HG03521 (cell line): Measurements from ENCODE around the gene ARL15.
"Not testable (repeated sequence)": the region's sequence is repeated elsewhere in the genome, so short reads cannot be mapped to it uniquely, and the experiment has no call there.

ENCODE experiments used
- ATAC-seq: cut with Tn5 transposase; IDR thresholded peaks from one replicate; pipeline ENCODE4 v1.9.1; 2021; ENCODE audit warnings: mild to moderate bottlenecking, moderate library complexity; ENCODE audit not compliant: unreplicated experiment

The ARL15 gene

GRCh38 chr5:53997736-53998627 is 312.4 kb downstream of the ARL15 start:
- ATAC-seq, result no peak

- ATAC-seq, result no peak
Observed at GRCh38 chr5:53996008-53996407, 314.4 kb downstream of the ARL15 start.

GRCh38 chr5:53994148-53994547 is 316.2 kb downstream of the ARL15 start:
- no peak for ATAC-seq

- ATAC-seq, result no peak
Observed at GRCh38 chr5:53991942-53992341, 318.4 kb downstream of the ARL15 start.

- no peak for ATAC-seq
Observed at GRCh38 chr5:53987101-53987500, 323.3 kb downstream of the ARL15 start.

GRCh38 chr5:53985796-53986195 is 324.6 kb downstream of the ARL15 start:
- no peak for ATAC-seq

GRCh38 chr5:53984971-53985370 is 325.4 kb downstream of the ARL15 start:
- ATAC-seq, result no peak

- ATAC-seq, result no peak
Observed at GRCh38 chr5:53983568-53984460, 326.6 kb downstream of the ARL15 start.

- not testable (repeated sequence) for ATAC-seq
Observed at GRCh38 chr5:53982319-53982718, 328.1 kb downstream of the ARL15 start.

GRCh38 chr5:53980061-53980460 is 330.3 kb downstream of the ARL15 start:
- no peak for ATAC-seq

- ATAC-seq, result no peak
Observed at GRCh38 chr5:53974021-53974420, 336.4 kb downstream of the ARL15 start.

GRCh38 chr5:53972314-53972713 is 338.1 kb downstream of the ARL15 start:
- ATAC-seq, result no peak

- ATAC-seq, result no peak
Observed at GRCh38 chr5:53971551-53971950, 338.8 kb downstream of the ARL15 start.

GRCh38 chr5:53971131-53971530 is 339.2 kb downstream of the ARL15 start:
- no peak for ATAC-seq

- no peak for ATAC-seq
Observed at GRCh38 chr5:53970475-53970874, 339.9 kb downstream of the ARL15 start.

- ATAC-seq, result no peak
Observed at GRCh38 chr5:53969176-53969730, 341.1 kb downstream of the ARL15 start.

GRCh38 chr5:53965459-53965858 is 344.9 kb downstream of the ARL15 start:
- ATAC-seq, result no peak

GRCh38 chr5:53963958-53964357 is 346.4 kb downstream of the ARL15 start:
- ATAC-seq, result no peak

GRCh38 chr5:53962306-53962705 is 348.1 kb downstream of the ARL15 start:
- no peak for ATAC-seq

GRCh38 chr5:53956632-53957031 is 353.7 kb downstream of the ARL15 start:
- no peak for ATAC-seq

- no peak for ATAC-seq
Observed at GRCh38 chr5:53956196-53956595, 354.2 kb downstream of the ARL15 start.
